A549 (cell line): ENCODE results near the gene CNTN5. TPM values are rescaled to one million over a fixed set of nuclear protein-coding genes. Genes with fewer than 3 reads are reported as not detected.

Experiments
- ATAC-seq, 2 experiments: fragments of 200-7000 bp in 1 of 2; fragments of >200 bp in 1 of 2; cut with Nextera tagmentation in 1 of 2; cut with Tn5 transposase in 1 of 2; 3 replicates each; pipeline versions ENCODE4 v1.8.0 to v1.9.1; 2018 to 2020; ENCODE audit warnings: mild to moderate bottlenecking in 1 of 2, moderate library complexity in 1 of 2
- CTCF ChIA-PET: fragments of 300-600 bp; sonication (Branson Sonifier 250); formaldehyde crosslinking; extraction: SDS; loops from one replicate; lab custom pipeline; 2021; ENCODE audit warnings: antibody characterized with exemption, inconsistent platforms; lab: Yijun Ruan, JAX
- POLR2A ChIA-PET: fragments of 350-600 bp; formaldehyde crosslinking; extraction: SDS; loops from one replicate; lab custom pipeline; 2021; ENCODE audit warnings: antibody characterized with exemption, inconsistent platforms; lab: Yijun Ruan, JAX
- DNase-seq, 2 experiments: peaks; one replicate each; pipeline versions ENCODE4 v3.0.0 to v3.0.0-alpha.2; 2011 to 2016; ENCODE audit warnings: low read depth in 1 of 2, low spot score in 1 of 2
- FAIRE-seq: peaks from 2 replicates; lab custom pipeline; 2011; peaks lifted over from hg19 to GRCh38; lab: Jason Lieb, UNC
- H3K27ac ChIP-seq, 2 experiments: fragments of >200 bp; sonication (Bioruptor Twin); formaldehyde crosslinking; 3 replicates each; pipeline ENCODE4 v1.5.1; 2016 to 2017
- H3K4me1 ChIP-seq: fragments of >200 bp; sonication (Bioruptor Twin); formaldehyde crosslinking; 3 replicates; pipeline ENCODE4 v1.6.1; 2016
- H3K4me2 ChIP-seq: fragments of >200 bp; sonication (Bioruptor Twin); formaldehyde crosslinking; 3 replicates; pipeline ENCODE4 v1.6.1; 2016
- H3K4me3 ChIP-seq: fragments of >200 bp; sonication (Bioruptor Twin); formaldehyde crosslinking; 3 replicates; pipeline ENCODE4 v1.5.1; 2016
- H3K9me3 ChIP-seq: fragments of >200 bp; sonication (Bioruptor Twin); formaldehyde crosslinking; 3 replicates; pipeline ENCODE4 v1.6.1; 2016
- BHLHE40 ChIP-seq: IDR thresholded peaks from 2 replicates; pipeline ENCODE4 v1.6.1; 2012; ENCODE audit warnings: low read depth, low read length, inconsistent platforms
- CBX2 ChIP-seq: fragments of 200-600 bp; sonication (generic); IDR thresholded peaks from 2 replicates; pipeline ENCODE4 v1.6.1; 2016; ENCODE audit warnings: low read depth, mild to moderate bottlenecking, borderline replicate concordance
- CBX8 ChIP-seq: fragments of 200-600 bp; sonication (generic); IDR thresholded peaks from 2 replicates; pipeline ENCODE4 v1.6.1; 2016
- CEBPB ChIP-seq, 2 experiments: fragments of >200 bp in 1 of 2; sonication (Bioruptor Twin) in 1 of 2; formaldehyde crosslinking in 1 of 2; IDR thresholded peaks; 2 replicates each; pipeline ENCODE4 v1.6.1; 2012 to 2016
- HOXA7 ChIP-seq: fragments of 250-450 bp; sonication (Bioruptor Pico); IDR thresholded peaks from 2 replicates; pipeline ENCODE4 v1.5.0; 2020; ENCODE audit warnings: mild to moderate bottlenecking, moderate library complexity
- HOXB13 ChIP-seq: fragments of 250-450 bp; sonication (Bioruptor Pico); IDR thresholded peaks from 2 replicates; pipeline ENCODE4 v1.5.0; 2020; ENCODE audit warnings: low read depth, mild to moderate bottlenecking, moderate library complexity
- KDM1A ChIP-seq: fragments of 200-600 bp; sonication (generic); IDR thresholded peaks from 2 replicates; pipeline ENCODE4 v1.6.1; 2016; ENCODE audit warnings: low read depth, mild to moderate bottlenecking
- KDM5A ChIP-seq: fragments of 200-600 bp; sonication (generic); IDR thresholded peaks from 2 replicates; pipeline ENCODE4 v1.6.1; 2016; ENCODE audit warnings: antibody characterized with exemption, mild to moderate bottlenecking
- MAFK ChIP-seq: fragments of 450-650 bp; IDR thresholded peaks from 2 replicates; pipeline ENCODE4 v1.6.1; 2014; ENCODE audit not compliant: partially characterized antibody
- PHF8 ChIP-seq: fragments of 200-600 bp; sonication (generic); IDR thresholded peaks from 2 replicates; pipeline ENCODE4 v1.6.1; 2016; ENCODE audit warnings: low read depth, mild to moderate bottlenecking, antibody characterized with exemption, moderate library complexity, borderline replicate concordance
- RARB ChIP-seq: fragments of 250-450 bp; sonication (Bioruptor Pico); IDR thresholded peaks from 2 replicates; pipeline ENCODE4 v1.8.0; 2021; ENCODE audit warnings: mild to moderate bottlenecking, moderate library complexity
- RCOR1 ChIP-seq: fragments of 150-350 bp; IDR thresholded peaks from 2 replicates; pipeline ENCODE4 v1.6.1; 2014; ENCODE audit warnings: antibody characterized with exemption, low read length, low read depth
- RFX5 ChIP-seq: fragments of 450-650 bp; IDR thresholded peaks from 2 replicates; pipeline ENCODE4 v1.7.1; 2014; ENCODE audit warnings: antibody characterized with exemption, mild to moderate bottlenecking, moderate library complexity
- RNF2 ChIP-seq: fragments of 200-600 bp; sonication (generic); IDR thresholded peaks from 2 replicates; pipeline ENCODE4 v1.6.1; 2016; ENCODE audit warnings: low read depth, mild to moderate bottlenecking, antibody characterized with exemption, moderate library complexity, borderline replicate concordance
- SMC3 ChIP-seq: fragments of >200 bp; sonication (Bioruptor Twin); formaldehyde crosslinking; IDR thresholded peaks from 3 replicates; pipeline ENCODE4 v1.6.1; 2018; ENCODE audit warnings: inconsistent platforms
- SREBF2 ChIP-seq: fragments of 450-650 bp; IDR thresholded peaks from 2 replicates; pipeline ENCODE4 v1.6.1; 2014; ENCODE audit warnings: mild to moderate bottlenecking, moderate library complexity
- ZC3H11A ChIP-seq: fragments of 450-650 bp; IDR thresholded peaks from 2 replicates; pipeline ENCODE4 v1.6.1; 2014; ENCODE audit warnings: antibody characterized with exemption, mild to moderate bottlenecking
- ZFP36 ChIP-seq: fragments of 450-650 bp; IDR thresholded peaks from 2 replicates; pipeline ENCODE4 v1.6.1; 2014; ENCODE audit warnings: borderline replicate concordance; ENCODE audit not compliant: partially characterized antibody
- ZNF302 ChIP-seq: fragments of 250-450 bp; sonication (Bioruptor Pico); IDR thresholded peaks from 2 replicates; pipeline ENCODE4 v1.9.0; 2021; ENCODE audit warnings: inconsistent platforms, mild to moderate bottlenecking, moderate library complexity
- ZSCAN20 ChIP-seq: fragments of 250-450 bp; sonication (Bioruptor Pico); IDR thresholded peaks from 2 replicates; pipeline ENCODE4 v1.8.0; 2022; ENCODE audit warnings: mild to moderate bottlenecking, moderate library complexity
- WGBS: methylation state at CpG from one replicate; pipeline ENCODE4 v1.1.6; 2017; ENCODE audit errors: missing lambda C conversion rate; 5-methylcytosine and 5-hydroxymethylcytosine counted together
- polyA plus RNA-seq, 4 experiments: library from polyadenylated mRNA; depleted of rRNA in 3 of 4; stranded (reverse); fragments of >200 nt; fragmentation: RNase III in 1 of 4; extraction: RNeasy Plus Mini Kit Qiagen cat#74134 plus additional on column Dnase treatment in 1 of 4; gene quantifications; 2 replicates in 3 of 4; 3 replicates in 1 of 4; pipeline ENCODE4 v1.2.3, GENCODE V29; 2011 to 2017
- TF ChIP-seq, protein P1 (sequence below): fragments of 450-650 bp; IDR thresholded peaks from 2 replicates; pipeline ENCODE4 v1.6.1; 2014; ENCODE audit warnings: antibody characterized with exemption
- TF ChIP-seq, protein P2 (sequence below): IDR thresholded peaks from 2 replicates; pipeline ENCODE4 v1.6.1; 2012
- TF ChIP-seq, protein P3 (sequence below): fragments of 250-450 bp; sonication (Bioruptor Pico); IDR thresholded peaks from 2 replicates; pipeline ENCODE4 v1.5.0; 2020; ENCODE audit warnings: low read depth, mild to moderate bottlenecking, moderate library complexity
- TF ChIP-seq, protein P4 (sequence below): fragments of >200 bp; sonication (Bioruptor Twin); formaldehyde crosslinking; IDR thresholded peaks from 2 replicates; pipeline ENCODE4 v1.6.1; 2016
- TF ChIP-seq, protein P5 (sequence below): IDR thresholded peaks from 2 replicates; pipeline ENCODE4 v1.6.1; 2012
- TF ChIP-seq, protein P6 (sequence below): IDR thresholded peaks from 2 replicates; pipeline ENCODE4 v1.6.1; 2012; ENCODE audit warnings: low read depth, borderline replicate concordance

Gene CNTN5
- polyA plus RNA-seq, 2 of the 4 experiments (the other 2 are of a cell fraction), result 0.08 TPM; not detected in 1

DNA sequence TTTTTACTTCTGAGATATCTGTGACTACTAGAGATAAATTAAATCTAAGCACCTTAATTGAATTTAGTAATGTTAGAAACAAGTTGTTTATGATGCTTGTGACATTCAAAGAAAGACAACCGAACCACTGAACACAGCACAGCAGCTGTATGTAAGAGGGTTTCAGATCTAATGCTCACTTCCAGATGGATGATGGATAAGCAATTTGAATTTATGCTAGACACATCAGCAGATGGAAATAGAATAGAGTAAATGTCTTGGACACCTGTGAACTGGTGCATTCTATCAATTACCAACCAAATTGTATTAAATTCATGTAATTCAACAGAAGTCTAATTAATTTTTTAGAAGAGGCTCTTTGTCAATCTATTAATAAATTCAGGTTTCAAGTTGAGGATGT, 306.3 kb downstream of the CNTN5 start:
- Histone ChIP-seq H3K27ac (no peak overlapping the region), H3K4me3 (no peak overlapping the region), H3K9me3 (no peaks in the 10 kb centered on the region), H3K4me2 (no peak overlapping the region), H3K4me1 (peaks cover 15% of the 10 kb centered on the region)
- TF ChIP-seq, protein P1, sequence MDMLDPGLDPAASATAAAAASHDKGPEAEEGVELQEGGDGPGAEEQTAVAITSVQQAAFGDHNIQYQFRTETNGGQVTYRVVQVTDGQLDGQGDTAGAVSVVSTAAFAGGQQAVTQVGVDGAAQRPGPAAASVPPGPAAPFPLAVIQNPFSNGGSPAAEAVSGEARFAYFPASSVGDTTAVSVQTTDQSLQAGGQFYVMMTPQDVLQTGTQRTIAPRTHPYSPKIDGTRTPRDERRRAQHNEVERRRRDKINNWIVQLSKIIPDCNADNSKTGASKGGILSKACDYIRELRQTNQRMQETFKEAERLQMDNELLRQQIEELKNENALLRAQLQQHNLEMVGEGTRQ, result no peak
- TF ChIP-seq BHLHE40, result no peak
- no peak for TF ChIP-seq MAFK
- TF ChIP-seq, protein P2, sequence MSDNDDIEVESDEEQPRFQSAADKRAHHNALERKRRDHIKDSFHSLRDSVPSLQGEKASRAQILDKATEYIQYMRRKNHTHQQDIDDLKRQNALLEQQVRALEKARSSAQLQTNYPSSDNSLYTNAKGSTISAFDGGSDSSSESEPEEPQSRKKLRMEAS, result no peak
- TF ChIP-seq, protein P3, sequence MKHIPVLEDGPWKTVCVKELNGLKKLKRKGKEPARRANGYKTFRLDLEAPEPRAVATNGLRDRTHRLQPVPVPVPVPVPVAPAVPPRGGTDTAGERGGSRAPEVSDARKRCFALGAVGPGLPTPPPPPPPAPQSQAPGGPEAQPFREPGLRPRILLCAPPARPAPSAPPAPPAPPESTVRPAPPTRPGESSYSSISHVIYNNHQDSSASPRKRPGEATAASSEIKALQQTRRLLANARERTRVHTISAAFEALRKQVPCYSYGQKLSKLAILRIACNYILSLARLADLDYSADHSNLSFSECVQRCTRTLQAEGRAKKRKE (CRISPR knock-in tag), result no peak
- no peak for TF ChIP-seq KDM5A
- TF ChIP-seq ZC3H11A, result no peak
- no peak for TF ChIP-seq HOXB13 (CRISPR knock-in tag)
- TF ChIP-seq CBX2, result no peak
- no peak for TF ChIP-seq SMC3
- FAIRE-seq, result no peak
- WGBS, result 96% methylated on average over 1 of the region's 1 CpG
- no peak for ATAC-seq
- ChIA-PET CTCF (no interaction called here), POLR2A (no interaction called here)
- no peak for DNase-seq

DNA sequence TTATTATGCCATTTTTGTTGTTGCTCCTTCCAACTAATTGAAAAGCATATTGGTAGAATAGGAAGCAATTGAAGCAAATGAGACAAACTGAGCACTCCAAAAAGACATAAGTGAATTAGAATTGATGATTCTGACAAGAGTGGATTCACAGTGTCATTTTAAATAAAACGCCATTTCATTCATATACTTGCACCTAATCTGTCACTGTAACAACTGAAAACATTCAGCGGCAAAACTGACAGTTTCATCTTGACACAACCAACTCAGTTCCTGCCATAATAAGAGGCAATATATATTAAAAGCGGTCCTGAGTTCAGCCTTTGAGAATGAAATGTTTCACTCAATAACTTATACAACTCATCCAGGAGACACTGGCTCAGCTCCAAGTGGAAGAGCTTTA, 306.8 kb downstream of the CNTN5 start:
- CTCF ChIA-PET, result no interaction called here
- H3K9me3 ChIP-seq, result no peaks in the 10 kb centered on the region
- DNase-seq (no peak), FAIRE-seq (no peak), ATAC-seq (no peak)
- H3K4me1 ChIP-seq, result peaks cover 15% of the 10 kb centered on the region
- TF ChIP-seq, protein P4, sequence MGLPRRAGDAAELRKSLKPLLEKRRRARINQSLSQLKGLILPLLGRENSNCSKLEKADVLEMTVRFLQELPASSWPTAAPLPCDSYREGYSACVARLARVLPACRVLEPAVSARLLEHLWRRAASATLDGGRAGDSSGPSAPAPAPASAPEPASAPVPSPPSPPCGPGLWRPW, result no peak
- TF ChIP-seq BHLHE40, result no peak
- no peak for TF ChIP-seq ZNF302 (CRISPR knock-in tag)
- TF ChIP-seq SMC3, result no peak
- TF ChIP-seq RARB (CRISPR knock-in tag), result no peak
- no peak for TF ChIP-seq CEBPB (IDR thresholded peaks at IDR 0.05)
- TF ChIP-seq, protein P5, sequence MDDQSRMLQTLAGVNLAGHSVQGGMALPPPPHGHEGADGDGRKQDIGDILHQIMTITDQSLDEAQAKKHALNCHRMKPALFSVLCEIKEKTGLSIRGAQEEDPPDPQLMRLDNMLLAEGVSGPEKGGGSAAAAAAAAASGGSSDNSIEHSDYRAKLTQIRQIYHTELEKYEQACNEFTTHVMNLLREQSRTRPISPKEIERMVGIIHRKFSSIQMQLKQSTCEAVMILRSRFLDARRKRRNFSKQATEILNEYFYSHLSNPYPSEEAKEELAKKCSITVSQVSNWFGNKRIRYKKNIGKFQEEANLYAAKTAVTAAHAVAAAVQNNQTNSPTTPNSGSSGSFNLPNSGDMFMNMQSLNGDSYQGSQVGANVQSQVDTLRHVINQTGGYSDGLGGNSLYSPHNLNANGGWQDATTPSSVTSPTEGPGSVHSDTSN, result no peak
- no peak for TF ChIP-seq ZFP36
- TF ChIP-seq, protein P1, result no peak
- TF ChIP-seq KDM1A, result no peak
- no peak for TF ChIP-seq SREBF2
- TF ChIP-seq, protein P6, sequence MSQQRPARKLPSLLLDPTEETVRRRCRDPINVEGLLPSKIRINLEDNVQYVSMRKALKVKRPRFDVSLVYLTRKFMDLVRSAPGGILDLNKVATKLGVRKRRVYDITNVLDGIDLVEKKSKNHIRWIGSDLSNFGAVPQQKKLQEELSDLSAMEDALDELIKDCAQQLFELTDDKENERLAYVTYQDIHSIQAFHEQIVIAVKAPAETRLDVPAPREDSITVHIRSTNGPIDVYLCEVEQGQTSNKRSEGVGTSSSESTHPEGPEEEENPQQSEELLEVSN, result no peak
- TF ChIP-seq PHF8, result no peak
- TF ChIP-seq CBX8, result no peak
- no peak for TF ChIP-seq ZSCAN20 (CRISPR knock-in tag)
- no peak for TF ChIP-seq RFX5
- TF ChIP-seq HOXA7 (CRISPR knock-in tag), result no peak
- no peak for TF ChIP-seq RNF2
- TF ChIP-seq RCOR1, result no peak
- POLR2A ChIA-PET, result no interaction called here
- no peak overlapping the region for H3K4me2 ChIP-seq
- no peak overlapping the region for H3K4me3 ChIP-seq
- 96% methylated on average over 3 of the region's 3 CpGs for WGBS
- no peak overlapping the region for H3K27ac ChIP-seq
